GM19240 (cell line): ENCODE results near the gene ZNRF1.
A peak's percentile ranks its signal among the peaks of the same experiment; 100 is the strongest.

ENCODE experiments used
- DNase-seq: peaks from one replicate; pipeline ENCODE4 v3.0.0; 2011; ENCODE audit warnings: low spot score; ENCODE audit not compliant: insufficient read length

ZNRF1 gene

DNA sequence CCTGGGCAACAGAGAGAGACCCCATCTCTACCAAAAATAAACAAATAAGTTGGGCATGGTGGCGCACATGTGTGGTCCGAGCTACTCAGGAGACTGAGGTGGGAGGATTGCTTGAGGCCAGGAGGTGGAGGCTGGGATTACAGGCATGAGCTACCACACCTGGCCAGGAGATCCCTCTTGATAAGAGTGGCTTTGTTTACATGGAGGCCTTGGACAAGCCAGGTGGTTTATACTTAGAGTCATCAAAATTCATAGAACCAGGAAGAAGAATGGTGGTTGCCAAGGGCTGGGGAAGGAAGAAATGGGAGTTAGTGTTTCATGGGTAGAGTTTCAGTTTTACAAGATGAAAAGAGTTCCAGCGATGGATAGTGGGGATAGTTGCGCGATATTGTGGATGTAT, 140.7 kb downstream of the ZNRF1 start:
- DNase-seq: no peak

DNA sequence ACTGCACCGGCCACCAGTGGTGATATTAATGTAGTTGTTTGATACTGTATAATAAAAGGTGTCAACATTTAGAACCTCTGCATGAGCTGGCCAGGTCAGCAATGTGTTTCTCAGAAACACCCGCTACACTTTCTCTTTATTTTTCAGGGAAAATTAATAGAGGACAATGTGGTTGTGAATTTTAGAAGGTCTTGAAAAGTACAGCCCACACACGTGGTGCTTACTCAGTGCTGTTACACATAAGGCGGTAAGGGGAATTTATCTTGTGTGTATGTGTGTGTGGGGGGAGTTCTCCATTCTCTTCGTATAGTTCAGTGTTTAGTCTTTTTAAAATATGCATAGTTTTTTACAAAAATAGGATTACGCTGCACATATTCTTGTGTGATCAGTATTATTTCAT, 145.1 kb downstream of the ZNRF1 start:
- DNase-seq: no peak

DNA sequence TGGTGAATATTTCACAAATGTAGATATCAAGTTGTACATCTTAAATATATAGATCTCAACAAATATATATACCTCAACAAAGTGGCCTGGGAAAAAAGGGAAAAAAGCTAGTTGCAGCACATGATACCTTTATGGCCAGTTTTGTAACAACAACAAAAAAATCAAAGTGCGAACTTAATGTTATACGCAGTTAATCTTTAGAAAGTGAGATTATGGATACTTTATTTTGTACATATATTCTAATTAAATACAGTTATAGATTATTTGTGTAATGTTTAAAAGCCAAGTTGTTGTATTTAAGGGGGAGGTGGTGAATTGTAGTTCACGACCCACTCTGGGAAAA, 149.1 kb downstream of the ZNRF1 start:
- DNase-seq: no peak

DNA sequence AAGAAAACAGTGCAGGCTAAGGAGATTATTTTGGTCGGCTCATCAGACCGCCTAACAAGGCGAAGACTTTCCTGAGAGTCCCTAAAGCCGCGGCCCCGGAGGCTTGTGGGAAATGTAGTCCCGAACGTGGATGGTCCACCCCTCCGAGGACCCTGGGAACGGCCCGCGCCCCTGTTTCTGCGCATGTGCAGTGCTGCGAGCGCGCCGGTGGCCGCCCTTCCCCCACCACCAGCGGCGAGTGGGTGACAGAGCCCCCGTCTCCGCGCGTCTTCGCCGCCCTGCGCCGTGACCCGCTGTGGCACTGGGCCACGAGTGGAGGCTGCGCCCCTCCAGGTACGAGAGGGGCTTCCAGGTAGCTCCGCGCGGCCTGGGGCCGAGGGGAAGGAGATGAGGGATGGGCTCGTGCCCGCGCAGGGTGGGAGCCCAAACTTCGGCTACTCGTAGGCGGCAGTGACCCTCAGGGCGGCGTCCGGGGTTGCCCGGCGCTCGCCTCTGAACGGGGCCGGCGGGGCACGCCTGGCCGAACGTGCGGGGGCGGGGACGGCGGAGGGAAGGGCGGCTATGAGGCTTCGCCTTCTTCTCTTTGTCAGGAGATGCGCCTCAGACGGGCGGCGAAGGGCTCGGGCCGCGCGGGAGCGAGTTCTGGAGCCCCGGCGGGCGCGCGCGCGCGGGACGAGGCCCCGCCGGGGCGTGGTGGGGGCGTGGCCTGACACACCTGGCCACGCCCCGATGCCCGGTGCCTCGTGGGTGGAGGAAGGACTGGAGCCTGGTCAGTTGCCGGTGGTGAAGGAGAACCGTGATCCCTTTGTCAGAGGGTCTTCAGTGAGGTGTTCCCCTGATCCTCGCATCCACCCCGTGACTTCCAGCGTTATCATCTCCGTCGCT, 149.7 kb downstream of the ZNRF1 start, which contains the start of gene ZFP1:
Gene ZFP1 (plus strand): TSS at position 214 of the 885 bp plus-strand sequence. CDS start 4,428 bp downstream, outside the sequence.
- DNase-seq: peak; percentile 88

DNA sequence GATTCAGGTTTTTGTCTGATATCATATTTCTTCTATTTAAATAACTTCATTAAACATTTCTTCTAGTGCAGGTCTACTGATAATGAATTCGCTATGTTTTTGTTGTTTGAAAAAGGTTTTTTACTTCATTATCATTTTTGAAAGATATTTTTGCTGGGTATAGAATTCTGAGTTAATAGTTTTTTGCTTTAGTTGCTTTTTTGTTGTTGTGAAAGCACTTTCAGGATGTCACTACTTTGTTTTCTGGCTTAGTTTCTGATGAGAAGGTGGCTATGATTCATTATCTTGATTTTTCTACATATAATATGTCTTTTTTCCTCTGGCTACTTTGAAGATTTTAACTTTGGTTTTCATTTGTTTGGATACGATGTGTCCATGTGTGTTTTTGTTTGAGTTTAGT, 153.0 kb downstream of the ZNRF1 start:
- DNase-seq: no peak

DNA sequence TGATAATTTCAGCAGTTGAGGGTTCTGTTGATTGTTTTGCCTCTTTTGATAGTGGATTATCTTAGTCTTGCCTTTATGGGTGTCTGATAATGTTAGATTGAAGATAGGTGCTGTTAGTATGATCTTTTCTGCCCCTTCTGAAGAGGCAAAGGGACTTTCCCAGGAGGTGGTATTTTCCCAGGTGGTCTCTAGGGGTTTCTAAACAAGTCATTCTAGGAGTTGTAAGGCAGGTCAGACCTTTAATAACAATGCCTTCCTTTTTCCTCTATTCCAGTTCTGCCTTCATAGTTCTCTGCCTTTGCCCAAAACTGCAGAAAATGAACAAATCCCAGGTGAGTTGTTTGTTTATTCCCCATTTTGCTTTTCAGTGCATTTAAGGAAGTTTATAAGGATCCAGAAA, 153.8 kb downstream of the ZNRF1 start:
- no peak for DNase-seq

DNA sequence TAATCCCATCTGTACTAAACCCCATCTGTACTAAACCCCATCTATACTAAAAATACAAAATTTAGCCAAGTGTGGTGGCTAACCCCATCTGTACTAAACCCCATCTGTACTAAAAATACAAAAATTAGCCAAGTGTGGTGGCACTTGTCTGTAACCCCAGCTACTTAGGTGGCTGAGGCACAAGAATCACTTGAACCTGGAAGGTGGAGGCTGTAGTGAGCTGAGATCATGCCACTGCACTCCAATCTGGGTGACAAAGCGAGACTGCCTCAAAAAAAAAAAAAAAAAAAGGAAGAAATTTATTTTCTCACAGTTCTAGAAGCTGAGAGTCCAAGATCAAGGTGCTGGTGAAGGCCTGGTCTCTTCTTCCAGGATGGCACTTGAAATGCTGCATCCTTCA, 161.6 kb downstream of the ZNRF1 start:
- no peak for DNase-seq
